BLaER1 treated with 17β-estradiol and CSF1 and Interleukin-3, amounts not matched to agents 10 nM and 100 nM (cell line): Measurements from ENCODE around the gene TOE1.

ENCODE experiments used
- H3K27ac ChIP-seq, 11 experiments: shearing (Covaris generic); formaldehyde crosslinking; 2 replicates each; pipeline ENCODE4 v1.8.1; 2022
- H3K27me3 ChIP-seq, 11 experiments: shearing (Covaris generic); formaldehyde crosslinking; 2 replicates each; pipeline ENCODE4 v1.8.1; 2022
- H3K36me3 ChIP-seq, 11 experiments: shearing (Covaris generic); formaldehyde crosslinking; 2 replicates each; pipeline ENCODE4 v1.8.1; 2022
- H3K4me1 ChIP-seq, 10 experiments: shearing (Covaris generic); formaldehyde crosslinking; 2 replicates each; pipeline ENCODE4 v1.8.1; 2022
- H3K4me2 ChIP-seq, 11 experiments: shearing (Covaris generic); formaldehyde crosslinking; 2 replicates each; pipeline ENCODE4 v1.8.1; 2022
- H3K4me3 ChIP-seq, 10 experiments: shearing (Covaris generic); formaldehyde crosslinking; 2 replicates each; pipeline ENCODE4 v1.8.1; 2022
- H3K9ac ChIP-seq, 11 experiments: shearing (Covaris generic); formaldehyde crosslinking; 2 replicates each; pipeline ENCODE4 v1.8.1; 2022
- H3K9me3 ChIP-seq, 11 experiments: shearing (Covaris generic); formaldehyde crosslinking; replicated peaks in 1 of 11; 2 replicates each; pipeline ENCODE4 v1.8.1; 2022
- H4K20me1 ChIP-seq, 11 experiments: shearing (Covaris generic); formaldehyde crosslinking; 2 replicates each; pipeline ENCODE4 v1.8.1; 2022
- Cebpa-rat ChIP-seq, 11 experiments: shearing (Covaris generic); IDR thresholded peaks; 2 replicates each; pipeline ENCODE4 v1.8.1; 2022

The TOE1 gene

GRCh38 chr1:45303520-45304310 is 36.3 kb upstream of the TOE1 start:
- TF ChIP-seq Cebpa-rat (IDR thresholded peaks at IDR 0.05), result peak in 3 of 11 experiments; percentile 43 to 82 (median 76); a peak in 5 of 22 replicates
- Histone ChIP-seq H3K4me3 (peak overlapping the region; percentile 63 to 80 (median 68)), H4K20me1 (no peaks in the 10 kb centered on the region), H3K9ac (peak overlapping the region; percentile 86 to 94 (median 91)), H3K27me3 (no peaks in the 10 kb centered on the region), H3K36me3 (no peaks in the 10 kb centered on the region), H3K4me2 (peak overlapping the region; percentile 89 to 99 (median 93)), H3K4me1 (peaks cover 32 to 66% (median 58%) of the 10 kb centered on the region in 10 experiments), H3K27ac (peak overlapping the region; percentile 85 to 96 (median 91)), H3K9me3 (no peaks in the 10 kb centered on the region)

- Histone ChIP-seq H3K36me3 (no peaks in the 10 kb centered on the region), H4K20me1 (no peaks in the 10 kb centered on the region), H3K4me3 (peak overlapping the region; percentile 63 to 80 (median 68)), H3K4me2 (peak overlapping the region; percentile 89 to 99 (median 93)), H3K27ac (peak overlapping the region; percentile 74 to 96 (median 91)), H3K4me1 (peaks cover 32 to 66% (median 58%) of the 10 kb centered on the region in 10 experiments), H3K27me3 (no peaks in the 10 kb centered on the region), H3K9me3 (no peaks in the 10 kb centered on the region), H3K9ac (peak overlapping the region; percentile 85 to 94 (median 91))
- TF ChIP-seq Cebpa-rat (IDR thresholded peaks at IDR 0.05), result no peak
These were observed 35.5 kb upstream of the TOE1 start for GRCh38 chr1:45304311-45305081.

GRCh38 chr1:45305231-45305630 is 34.7 kb upstream of the TOE1 start:
- H3K9ac ChIP-seq, result peak overlapping the region in 7 of 11 experiments; percentile 85 to 94 (median 92); a peak in 9 of 22 replicates
- H3K4me1 ChIP-seq, result peaks cover 32 to 66% (median 58%) of the 10 kb centered on the region in 10 experiments
- no peaks in the 10 kb centered on the region for H4K20me1 ChIP-seq
- no peaks in the 10 kb centered on the region for H3K27me3 ChIP-seq
- peak overlapping the region in 1 of 10 experiments; percentile 63; a peak in 2 of 20 replicates for H3K4me3 ChIP-seq
- H3K36me3 ChIP-seq, result no peaks in the 10 kb centered on the region
- peak overlapping the region; percentile 89 to 99 (median 93) for H3K4me2 ChIP-seq
- H3K27ac ChIP-seq, result peak overlapping the region in 7 of 11 experiments; percentile 89 to 95 (median 93); a peak in 12 of 22 replicates
- no peaks in the 10 kb centered on the region for H3K9me3 ChIP-seq
- TF ChIP-seq Cebpa-rat (IDR thresholded peaks at IDR 0.05), result no peak

- Histone ChIP-seq H3K9ac (peak overlapping the region in 10 of 11 experiments; percentile 22 to 68 (median 60); a peak in 19 of 22 replicates), H3K9me3 (peaks cover 0 to 7% (median 2%) of the 10 kb centered on the region in 11 experiments; a peak in 8 of 22 replicates), H3K4me1 (peaks cover 32 to 61% (median 50%) of the 10 kb centered on the region in 10 experiments), H3K4me2 (peak overlapping the region; percentile 77 to 99 (median 93)), H3K4me3 (peak overlapping the region in 8 of 10 experiments; percentile 8 to 52 (median 34); a peak in 12 of 20 replicates), H3K27me3 (no peaks in the 10 kb centered on the region), H4K20me1 (no peaks in the 10 kb centered on the region), H3K36me3 (no peaks in the 10 kb centered on the region), H3K27ac (peak overlapping the region in 9 of 11 experiments; percentile 52 to 95 (median 91); a peak in 19 of 22 replicates)
- peak in 1 of 11 experiments; percentile 36; a peak in 1 of 22 replicates for TF ChIP-seq Cebpa-rat (IDR thresholded peaks at IDR 0.05)
These were observed 33.7 kb upstream of the TOE1 start for GRCh38 chr1:45306319-45306718.

GRCh38 chr1:45306905-45307304 is 33.1 kb upstream of the TOE1 start:
- Histone ChIP-seq H3K9me3 (peaks cover 0 to 11% (median 5%) of the 10 kb centered on the region in 11 experiments; a peak in 8 of 22 replicates), H3K9ac (peak overlapping the region in 10 of 11 experiments; percentile 22 to 68 (median 60); a peak in 14 of 22 replicates), H3K4me2 (peak overlapping the region; percentile 77 to 99 (median 93)), H3K27me3 (no peaks in the 10 kb centered on the region), H3K4me1 (peaks cover 32 to 55% (median 44%) of the 10 kb centered on the region in 10 experiments), H4K20me1 (no peaks in the 10 kb centered on the region), H3K27ac (peak overlapping the region in 9 of 11 experiments; percentile 52 to 95 (median 91); a peak in 18 of 22 replicates), H3K36me3 (no peaks in the 10 kb centered on the region), H3K4me3 (peak overlapping the region in 2 of 10 experiments; percentile 10 to 21; a peak in 2 of 20 replicates)
- TF ChIP-seq Cebpa-rat (IDR thresholded peaks at IDR 0.05), result no peak

- H4K20me1 ChIP-seq, result no peaks in the 10 kb centered on the region
- H3K9ac ChIP-seq, result no peak overlapping the region
- H3K9me3 ChIP-seq, result peaks cover 0 to 11% (median 5%) of the 10 kb centered on the region in 11 experiments; a peak in 8 of 22 replicates
- no peak overlapping the region for H3K4me3 ChIP-seq
- no peak overlapping the region for H3K27ac ChIP-seq
- H3K4me2 ChIP-seq, result no peak overlapping the region
- no peaks in the 10 kb centered on the region for H3K36me3 ChIP-seq
- no peaks in the 10 kb centered on the region for H3K27me3 ChIP-seq
- no peaks in the 10 kb centered on the region for H3K4me1 ChIP-seq
- TF ChIP-seq Cebpa-rat (IDR thresholded peaks at IDR 0.05), result no peak
These were observed 25.7 kb upstream of the TOE1 start for GRCh38 chr1:45314266-45314665.

- Histone ChIP-seq H3K9me3 (no peaks in the 10 kb centered on the region), H3K9ac (no peak overlapping the region), H3K4me2 (no peak overlapping the region), H4K20me1 (no peaks in the 10 kb centered on the region), H3K4me3 (no peak overlapping the region), H3K27me3 (no peaks in the 10 kb centered on the region), H3K27ac (no peak overlapping the region), H3K4me1 (no peaks in the 10 kb centered on the region), H3K36me3 (no peaks in the 10 kb centered on the region)
- no peak for TF ChIP-seq Cebpa-rat (IDR thresholded peaks at IDR 0.05)
These were observed 22.8 kb upstream of the TOE1 start for GRCh38 chr1:45317166-45317565.

- no peaks in the 10 kb centered on the region for H3K4me1 ChIP-seq
- no peaks in the 10 kb centered on the region for H3K9me3 ChIP-seq
- no peak overlapping the region for H3K4me2 ChIP-seq
- no peaks in the 10 kb centered on the region for H4K20me1 ChIP-seq
- TF ChIP-seq Cebpa-rat (IDR thresholded peaks at IDR 0.05), result no peak
- no peaks in the 10 kb centered on the region for H3K36me3 ChIP-seq
- H3K27ac ChIP-seq, result no peak overlapping the region
- H3K27me3 ChIP-seq, result no peaks in the 10 kb centered on the region
- H3K4me3 ChIP-seq, result no peak overlapping the region
- no peak overlapping the region for H3K9ac ChIP-seq
These were observed 20.2 kb upstream of the TOE1 start for GRCh38 chr1:45319761-45320160.

- H3K9me3 ChIP-seq, result no peaks in the 10 kb centered on the region
- H3K27ac ChIP-seq, result no peak overlapping the region
- TF ChIP-seq Cebpa-rat (IDR thresholded peaks at IDR 0.05), result no peak
- no peaks in the 10 kb centered on the region for H4K20me1 ChIP-seq
- no peak overlapping the region for H3K4me3 ChIP-seq
- H3K4me1 ChIP-seq, result peaks cover 0 to 12% (median 9%) of the 10 kb centered on the region in 10 experiments; a peak in 17 of 20 replicates
- H3K4me2 ChIP-seq, result no peak overlapping the region
- no peaks in the 10 kb centered on the region for H3K36me3 ChIP-seq
- H3K9ac ChIP-seq, result no peak overlapping the region
- no peaks in the 10 kb centered on the region for H3K27me3 ChIP-seq
These were observed 18.5 kb upstream of the TOE1 start for GRCh38 chr1:45321444-45321843.
